Measurements from ENCODE around the gene MED7.

The MED7 gene

GRCh38 chr5:157106630-157107461 lies 35.8 kb downstream of the MED7 start:
- no peak for DNase-seq (ENCODE audit: low spot score)

- peak; percentile 13 for DNase-seq (ENCODE audit: low spot score)
Observed at GRCh38 chr5:157100140-157100679, 42.5 kb downstream of the MED7 start.

DNA sequence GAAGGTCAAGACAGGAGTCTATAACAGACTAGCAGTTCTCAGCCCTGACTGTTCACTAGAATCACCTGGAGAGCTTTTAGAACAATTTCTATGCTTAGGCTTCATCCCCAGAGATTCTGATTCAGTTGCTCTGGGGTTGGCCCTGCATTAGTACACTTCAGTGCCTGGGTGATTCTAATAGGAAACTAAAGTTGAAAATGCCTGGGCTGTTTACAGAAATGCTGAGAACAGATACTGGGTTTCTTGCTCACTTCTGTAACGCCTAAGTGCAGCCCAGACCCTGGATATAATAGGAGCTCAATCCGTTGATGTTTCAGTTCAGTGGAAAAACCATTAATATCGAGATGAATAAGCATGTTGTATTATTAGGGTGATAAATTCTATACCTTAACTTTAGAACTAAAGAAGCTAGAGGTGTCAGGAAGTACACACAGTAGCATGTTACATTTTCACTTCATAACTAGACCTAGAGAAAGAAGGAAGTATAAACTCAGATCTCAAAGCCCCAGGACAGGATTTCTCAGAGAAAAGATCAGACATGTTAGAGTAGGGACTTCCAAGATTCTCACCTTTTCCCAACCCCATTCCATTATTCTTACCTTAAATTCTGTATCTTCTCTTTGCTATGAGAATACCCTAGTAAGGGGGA lies 54.2 kb downstream of the MED7 start:
- no peak for DNase-seq (ENCODE audit: low spot score)

All from NAMALWA (cell line).